HCT116 (cell line): ENCODE measurements around the gene DPYSL5. TPM values are rescaled to one million over a fixed set of nuclear protein-coding genes. Genes with fewer than 3 reads are reported as not detected.

Experiments
- ATAC-seq: fragments of 200-7000 bp; cut with Tn5 transposase; 2 replicates; pipeline ENCODE4 v1.9.1; 2020; ENCODE audit warnings: mild to moderate bottlenecking, moderate library complexity
- BruUV-seq: library from RNA; stranded (reverse); fragments of 400-500 nt; replicated peaks from 2 replicates; lab custom pipeline; 2021; lab: Mats Ljungman, UMichigan
- CTCF ChIA-PET: fragments of 300-600 bp; sonication (Branson Sonifier 250); formaldehyde crosslinking; loops from one replicate; lab custom pipeline; 2021; ENCODE audit warnings: antibody characterized with exemption; lab: Charles Lee
- POLR2A ChIA-PET: fragments of 300-600, 350-600 bp; sonication (Branson Sonifier 250); formaldehyde crosslinking; loops from one replicate; lab custom pipeline; 2021; ENCODE audit warnings: antibody characterized with exemption; lab: Charles Lee
- RAD21 ChIA-PET, 2 experiments: fragments of 300-600 bp; sonication (Branson Sonifier 250); formaldehyde crosslinking; loops; one replicate each; lab custom pipeline; 2023; ENCODE audit warnings: low total read pairs in 2 of 2; ENCODE audit not compliant: uncharacterized antibody in 2 of 2, unreplicated experiment in 2 of 2, low non-redundant PET in 1 of 2; lab: Charles Lee
- DNase-seq: peaks from one replicate; pipeline ENCODE4 v3.0.0-alpha.2; 2010; ENCODE audit warnings: low read depth, low spot score
- H2AFZ ChIP-seq: fragments of 200-600 bp; shearing (Covaris generic), sonication (generic); 2 replicates; pipeline ENCODE4 v1.6.1; 2017; ENCODE audit warnings: low read depth, mixed run types, mixed read lengths, antibody characterized with exemption, low read length; ENCODE audit not compliant: poor library complexity, severe bottlenecking
- H3K27ac ChIP-seq: 2 replicates; pipeline ENCODE4 v1.5.1; 2012; ENCODE audit warnings: low read depth, low read length
- H3K27me3 ChIP-seq: fragments of 200-600 bp; sonication (generic); 2 replicates; pipeline ENCODE4 v1.6.1; 2016; ENCODE audit warnings: mixed run types, low read length, mixed read lengths; ENCODE audit not compliant: insufficient read depth
- H3K36me3 ChIP-seq, 2 experiments: fragments of 200-500 bp in 1 of 2; fragments of 200-600 bp in 1 of 2; sonication (Bioruptor generic) in 1 of 2; sonication (generic) in 1 of 2; 2 replicates each; pipeline versions ENCODE4 v1.5.1 to v1.6.1; 2014 to 2016; ENCODE audit warnings: low read length in 2 of 2, inconsistent platforms in 1 of 2, mixed read lengths in 1 of 2, mixed run types in 1 of 2; ENCODE audit not compliant: insufficient read depth in 2 of 2, control insufficient read depth in 1 of 2
- H3K4me1 ChIP-seq, 2 experiments: fragments of 200-600 bp in 1 of 2; sonication (generic) in 1 of 2; 2 replicates each; pipeline versions ENCODE4 v1.5.1 to v1.6.1; 2012 to 2017; ENCODE audit warnings: low read length in 2 of 2, inconsistent platforms in 1 of 2, mild to moderate bottlenecking in 1 of 2, mixed read lengths in 1 of 2, mixed run types in 1 of 2, moderate library complexity in 1 of 2; ENCODE audit not compliant: insufficient read depth in 2 of 2, control insufficient read depth in 1 of 2
- H3K4me2 ChIP-seq: fragments of 200-600 bp; sonication (generic); 2 replicates; pipeline ENCODE4 v1.6.1; 2017; ENCODE audit warnings: mixed run types, low read length, mixed read lengths
- H3K4me3 ChIP-seq, 2 experiments: fragments of 200-600 bp in 1 of 2; sonication (generic) in 1 of 2; replicated peaks in 1 of 2; 2 replicates each; pipeline ENCODE4 v1.5.1; 2011 to 2016; ENCODE audit warnings: low read length in 2 of 2, control low read depth in 1 of 2, low read depth in 1 of 2, mild to moderate bottlenecking in 1 of 2, mixed read lengths in 1 of 2, mixed run types in 1 of 2
- H3K79me2 ChIP-seq: fragments of 200-600 bp; sonication (generic); 2 replicates; pipeline ENCODE4 v1.6.1; 2017; ENCODE audit warnings: mild to moderate bottlenecking, mixed run types, low read length, moderate library complexity, mixed read lengths; ENCODE audit not compliant: insufficient read depth
- H3K9ac ChIP-seq: fragments of 200-600 bp; sonication (generic); 2 replicates; pipeline ENCODE4 v1.6.1; 2016; ENCODE audit warnings: low read length, mixed read lengths
- H3K9me2 ChIP-seq: fragments of 200-600 bp; sonication (generic), shearing (Covaris generic); 2 replicates; pipeline ENCODE4 v1.6.1; 2017; ENCODE audit warnings: mixed run types, mild to moderate bottlenecking, moderate library complexity; ENCODE audit not compliant: insufficient read depth
- H3K9me3 ChIP-seq, 2 experiments: fragments of 200-500 bp in 1 of 2; fragments of 200-600 bp in 1 of 2; sonication (Bioruptor generic) in 1 of 2; sonication (generic) in 1 of 2; 2 replicates each; pipeline ENCODE4 v1.6.1; 2014 to 2017; ENCODE audit warnings: low read length in 2 of 2, mixed read lengths in 2 of 2, inconsistent platforms in 1 of 2, low read depth in 1 of 2, mild to moderate bottlenecking in 1 of 2, mixed run types in 1 of 2, moderate library complexity in 1 of 2; ENCODE audit not compliant: control insufficient read depth in 1 of 2, insufficient read depth in 1 of 2
- H4K20me1 ChIP-seq: fragments of 200-600 bp; sonication (generic), shearing (Covaris generic); 2 replicates; pipeline ENCODE4 v1.6.1; 2017; ENCODE audit warnings: mixed run types, mild to moderate bottlenecking, moderate library complexity; ENCODE audit not compliant: insufficient read depth
- CBX3 ChIP-seq: IDR thresholded peaks from 2 replicates; pipeline ENCODE4 v1.6.1; 2012; ENCODE audit warnings: low read depth
- EZH2phosphoT487 ChIP-seq: fragments of 200-600 bp; IDR thresholded peaks from 2 replicates; pipeline ENCODE4 v1.6.1; 2018; ENCODE audit warnings: antibody characterized with exemption, borderline replicate concordance
- FOSL1 ChIP-seq: IDR thresholded peaks from 2 replicates; pipeline ENCODE4 v1.6.1; 2012; ENCODE audit warnings: low read depth
- POLR2A ChIP-seq: IDR thresholded peaks from 2 replicates; pipeline ENCODE4 v1.7.0; 2011; ENCODE audit warnings: borderline replicate concordance; ENCODE audit not compliant: insufficient read depth, insufficient read length; ENCODE audit errors: extremely low read depth
- POLR2AphosphoS5 ChIP-seq: IDR thresholded peaks from 2 replicates; pipeline ENCODE4 v1.6.1; 2011; ENCODE audit warnings: mild to moderate bottlenecking, low read depth, low read length, moderate library complexity
- SIN3A ChIP-seq: IDR thresholded peaks from 2 replicates; pipeline ENCODE4 v1.6.1; 2012; ENCODE audit warnings: low read depth
- ZFX ChIP-seq: fragments of 450-650 bp; IDR thresholded peaks from 2 replicates; pipeline ENCODE4 v1.6.1; 2017
- intact Hi-C: fragments of 100-400 bp; cut with micrococcal nuclease; formaldehyde crosslinking; loops from 2 replicates; pipeline ENCODE4 v1.10.0; 2022
- total RNA-seq: library from RNA; stranded (reverse); gene quantifications from one replicate; pipeline ENCODE4 v1.2.1, GENCODE V29; 2021; ENCODE audit not compliant: unreplicated experiment

Gene DPYSL5
- total RNA-seq, 1 experiment from 2014 or later = 8.4 TPM

- Histone ChIP-seq H3K36me3 (no peaks in the 10 kb centered on the region), H3K9me2 (no peaks in the 10 kb centered on the region), H4K20me1 (no peaks in the 10 kb centered on the region), H3K27me3 (no peaks in the 10 kb centered on the region), H3K9ac (no peak overlapping the region), H3K4me1 (peaks cover 0 to 3% of the 10 kb centered on the region in 2 experiments; a peak in 3 of 4 replicates)
- ChIA-PET RAD21 (no interaction called here), CTCF (interaction anchor here (2.1 kb wide), 1 partner anchor 9 kb away, joined by 9 read pairs; no protein-coding TSS in a partner anchor), POLR2A (no interaction called here)
- no TSS peak for BruUV-seq
- intact Hi-C loops = no loop called here
- DNase-seq (no peak), ATAC-seq (no peak)
- TF ChIP-seq SIN3A (no peak), ZFX (no peak), FOSL1 (no peak), EZH2phosphoT487 (no peak), POLR2AphosphoS5 (no peak), CBX3 (no peak)
- TF ChIP-seq, all 23 proteins: peak for 0
- Histone ChIP-seq H2AFZ (no peak overlapping the region), H3K27ac (no peak overlapping the region), H3K9me3 (no peaks in the 10 kb centered on the region), H3K4me3 (no peak overlapping the region), H3K79me2 (no peaks in the 10 kb centered on the region), H3K4me2 (no peak overlapping the region)
These were observed 104.4 kb downstream of the DPYSL5 start for GRCh38 chr2:26952374-26952773.

GRCh38 chr2:26954135-26954534 lies 106.2 kb downstream of the DPYSL5 start:
- no peak for ATAC-seq
- no peak overlapping the region for H2AFZ ChIP-seq
- H3K4me2 ChIP-seq = no peak overlapping the region
- no peaks in the 10 kb centered on the region for H3K4me1 ChIP-seq
- CTCF ChIA-PET = interaction anchor here (1.0 to 1.6 kb wide), 3 partner anchors 108 to 127 kb away, joined by 3 to 4 read pairs (median 3); no protein-coding TSS in a partner anchor
- no peaks in the 10 kb centered on the region for H4K20me1 ChIP-seq
- no peak overlapping the region for H3K9ac ChIP-seq
- no peaks in the 10 kb centered on the region for H3K79me2 ChIP-seq
- TF ChIP-seq CBX3 (no peak), POLR2A (no peak)
- RAD21 ChIA-PET = no interaction called here
- no peak overlapping the region for H3K27ac ChIP-seq
- BruUV-seq = no TSS peak
- no peak overlapping the region for H3K4me3 ChIP-seq
- no peaks in the 10 kb centered on the region for H3K27me3 ChIP-seq
- H3K36me3 ChIP-seq = no peaks in the 10 kb centered on the region
- POLR2A ChIA-PET = interaction anchor here (1.4 kb wide), 1 partner anchor 56 kb away, joined by 3 read pairs; no protein-coding TSS in a partner anchor
- intact Hi-C loops = no loop called here
- H3K9me3 ChIP-seq = no peaks in the 10 kb centered on the region
- DNase-seq = no peak
- no peaks in the 10 kb centered on the region for H3K9me2 ChIP-seq
